H54 (cell line): Measurements from ENCODE around the gene GPX2.
"Not testable (repeated sequence)": the region's sequence is repeated elsewhere in the genome, so short reads cannot be mapped to it uniquely, and the experiment has no call there.

ENCODE experiments used
- DNase-seq: peaks from one replicate; pipeline ENCODE4 v3.0.0; 2011; ENCODE audit warnings: low spot score, mixed read lengths; ENCODE audit not compliant: insufficient read length
- FAIRE-seq: peaks from 3 replicates; lab custom pipeline; 2011; peaks lifted over from hg19 to GRCh38; lab: Jason Lieb, UNC
- POLR2A ChIP-seq: IDR thresholded peaks from 2 replicates; pipeline ENCODE4 v1.6.1; 2011; ENCODE audit warnings: low read depth, mild to moderate bottlenecking, low read length

The GPX2 gene

GRCh38 chr14:64920465-64920864 is 22.1 kb downstream of the GPX2 start:
- FAIRE-seq (no peak), DNase-seq (no peak)
- no peak for TF ChIP-seq POLR2A

GRCh38 chr14:64919618-64920017 is 22.9 kb downstream of the GPX2 start:
- FAIRE-seq (no peak), DNase-seq (no peak)
- no peak for TF ChIP-seq POLR2A

GRCh38 chr14:64919215-64919614 is 23.3 kb downstream of the GPX2 start:
- no peak for FAIRE-seq
- no peak for TF ChIP-seq POLR2A
- no peak for DNase-seq

- DNase-seq (no peak), FAIRE-seq (no peak)
- TF ChIP-seq POLR2A = no peak
These were observed 24.3 kb downstream of the GPX2 start for GRCh38 chr14:64918216-64918615.

- DNase-seq (no peak), FAIRE-seq (peak; percentile 33)
- TF ChIP-seq POLR2A = no peak
These were observed 26.7 kb downstream of the GPX2 start for GRCh38 chr14:64915797-64916196.

- FAIRE-seq (peak; percentile 11), DNase-seq (no peak)
- no peak for TF ChIP-seq POLR2A
These were observed 27.5 kb downstream of the GPX2 start for GRCh38 chr14:64915029-64915424.

- TF ChIP-seq POLR2A = peak; percentile 71
- DNase-seq = peak; percentile 90
- peak; percentile 100 for FAIRE-seq
These were observed 28.1 kb downstream of the GPX2 start, which contains the start of gene CHURC1 for GRCh38 chr14:64914237-64915028. Gene CHURC1, plus strand, starts transcription at chr14:64914455. Its CDS starts 41 bp downstream, at chr14:64914496.

GRCh38 chr14:64913477-64913876 is 29.1 kb downstream of the GPX2 start:
- DNase-seq, FAIRE-seq: not testable (repeated sequence)

- FAIRE-seq = no peak
- no peak for TF ChIP-seq POLR2A
- DNase-seq = no peak
These were observed 30.3 kb downstream of the GPX2 start for GRCh38 chr14:64912261-64912660.

GRCh38 chr14:64910847-64911495 is 31.6 kb downstream of the GPX2 start:
- FAIRE-seq (peak; percentile 20), DNase-seq (no peak)
- TF ChIP-seq POLR2A = no peak

- TF ChIP-seq POLR2A = no peak
- DNase-seq (no peak), FAIRE-seq (no peak)
These were observed 36.5 kb downstream of the GPX2 start for GRCh38 chr14:64906022-64906421.

- no peak for DNase-seq
- TF ChIP-seq POLR2A = no peak
- FAIRE-seq = peak; percentile 55
These were observed 42.6 kb downstream of the GPX2 start for GRCh38 chr14:64899958-64900357.

GRCh38 chr14:64891839-64892375 is 50.6 kb downstream of the GPX2 start:
- TF ChIP-seq POLR2A = no peak
- no peak for DNase-seq
- FAIRE-seq = peak; percentile 97

GRCh38 chr14:64891173-64891838 is 51.2 kb downstream of the GPX2 start:
- no peak for FAIRE-seq
- DNase-seq = no peak
- no peak for TF ChIP-seq POLR2A
